Osteoblast (primary cell): ENCODE measurements around the gene CACTIN. TPM values are rescaled to one million over a fixed set of nuclear protein-coding genes. Genes with fewer than 3 reads are reported as not detected.

Experiments used
- DNase-seq: peaks from one replicate; pipeline ENCODE4 v3.0.0; 2011; ENCODE audit warnings: low spot score, mixed read lengths; ENCODE audit not compliant: insufficient read length; ENCODE audit errors: missing footprints
- H2AFZ ChIP-seq: 2 replicates; pipeline ENCODE4 v1.6.0; 2011; ENCODE audit warnings: mild to moderate bottlenecking, low read length
- H3K27ac ChIP-seq: 2 replicates; pipeline ENCODE4 v1.5.1; 2011; ENCODE audit warnings: mild to moderate bottlenecking, low read depth, low read length, moderate library complexity
- H3K27me3 ChIP-seq: 2 replicates; pipeline ENCODE4 v1.6.0; 2012; ENCODE audit warnings: mild to moderate bottlenecking, control low read depth, inconsistent platforms, low read length, moderate library complexity; ENCODE audit not compliant: insufficient read depth
- H3K36me3 ChIP-seq: 2 replicates; pipeline ENCODE4 v1.5.1; 2011; ENCODE audit warnings: mild to moderate bottlenecking, low read length, control low read depth, moderate library complexity; ENCODE audit not compliant: insufficient read depth
- H3K4me1 ChIP-seq: 2 replicates; pipeline ENCODE4 v1.5.1; 2011; ENCODE audit warnings: mild to moderate bottlenecking, low read length, control low read depth, moderate library complexity; ENCODE audit not compliant: insufficient read depth
- H3K4me2 ChIP-seq: 2 replicates; pipeline ENCODE4 v1.6.0; 2011; ENCODE audit warnings: mild to moderate bottlenecking, low read length; ENCODE audit not compliant: insufficient read depth
- H3K4me3 ChIP-seq: fragments of 200-600 bp; sonication (generic); 3 replicates; pipeline ENCODE4 v1.5.1; 2012; ENCODE audit warnings: mild to moderate bottlenecking, low read length, inconsistent platforms; ENCODE audit not compliant: insufficient read depth
- H3K79me2 ChIP-seq: 2 replicates; pipeline ENCODE4 v1.6.0; 2012; ENCODE audit warnings: mild to moderate bottlenecking, low read length, control low read depth, inconsistent platforms; ENCODE audit not compliant: insufficient read depth
- H3K9me3 ChIP-seq: 2 replicates; pipeline ENCODE4 v1.5.1; 2011; ENCODE audit warnings: low read depth, low read length, control low read depth
- H4K20me1 ChIP-seq: 2 replicates; pipeline ENCODE4 v1.6.0; 2012; ENCODE audit warnings: mild to moderate bottlenecking, low read length, control low read depth; ENCODE audit not compliant: insufficient read depth
- CTCF ChIP-seq: IDR thresholded peaks from 2 replicates; pipeline ENCODE4 v1.5.1; 2011; ENCODE audit warnings: mild to moderate bottlenecking, low read depth, low read length, moderate library complexity; ENCODE audit errors: extremely low read depth
- total RNA-seq: library from RNA; depleted of rRNA; stranded (reverse); fragments of >200 nt; gene quantifications from 2 replicates; pipeline ENCODE4 v1.2.3, GENCODE V29; 2012

Gene CACTIN
- total RNA-seq, 1 donor, result 19.9 TPM

- TF ChIP-seq CTCF, result no peak
- peaks cover 5% of the 10 kb centered on the region for H3K36me3 ChIP-seq
- no peak overlapping the region for H3K27ac ChIP-seq
- DNase-seq, result no peak
- no peak overlapping the region for H3K4me2 ChIP-seq
- no peak overlapping the region for H3K4me3 ChIP-seq
- H3K27me3 ChIP-seq, result no peaks in the 10 kb centered on the region
- H3K9me3 ChIP-seq, result no peaks in the 10 kb centered on the region
- H3K79me2 ChIP-seq, result peaks cover 31% of the 10 kb centered on the region
- peaks cover 12% of the 10 kb centered on the region for H3K4me1 ChIP-seq
- peaks cover 14% of the 10 kb centered on the region for H4K20me1 ChIP-seq
- H2AFZ ChIP-seq, result no peak overlapping the region
Measured at GRCh38 chr19:3623716-3624115, 2.9 kb downstream of the CACTIN start.

- H4K20me1 ChIP-seq, result peaks cover 21% of the 10 kb centered on the region
- peaks cover 5% of the 10 kb centered on the region for H3K36me3 ChIP-seq
- no peaks in the 10 kb centered on the region for H3K27me3 ChIP-seq
- TF ChIP-seq CTCF, result no peak
- H3K4me2 ChIP-seq, result no peak overlapping the region
- no peak overlapping the region for H3K4me3 ChIP-seq
- no peak overlapping the region for H2AFZ ChIP-seq
- no peak for DNase-seq
- no peaks in the 10 kb centered on the region for H3K9me3 ChIP-seq
- no peak overlapping the region for H3K27ac ChIP-seq
- peaks cover 31% of the 10 kb centered on the region for H3K79me2 ChIP-seq
- peaks cover 12% of the 10 kb centered on the region for H3K4me1 ChIP-seq
Measured at GRCh38 chr19:3622224-3622623, 4.4 kb downstream of the CACTIN start.

- H3K27me3 ChIP-seq, result no peaks in the 10 kb centered on the region
- H3K27ac ChIP-seq, result no peak overlapping the region
- no peak overlapping the region for H2AFZ ChIP-seq
- H3K9me3 ChIP-seq, result no peaks in the 10 kb centered on the region
- H4K20me1 ChIP-seq, result peaks cover 21% of the 10 kb centered on the region
- no peak for TF ChIP-seq CTCF
- no peak overlapping the region for H3K4me2 ChIP-seq
- H3K36me3 ChIP-seq, result peaks cover 5% of the 10 kb centered on the region
- H3K4me1 ChIP-seq, result peaks cover 12% of the 10 kb centered on the region
- DNase-seq, result no peak
- H3K4me3 ChIP-seq, result no peak overlapping the region
- peaks cover 31% of the 10 kb centered on the region for H3K79me2 ChIP-seq
Measured at GRCh38 chr19:3621689-3622088, 4.9 kb downstream of the CACTIN start.

- no peak overlapping the region for H3K4me3 ChIP-seq
- peaks cover 11% of the 10 kb centered on the region for H3K4me1 ChIP-seq
- H3K36me3 ChIP-seq, result peaks cover 5% of the 10 kb centered on the region
- H2AFZ ChIP-seq, result no peak overlapping the region
- no peak for TF ChIP-seq CTCF
- peak; percentile 91 for DNase-seq
- no peaks in the 10 kb centered on the region for H3K9me3 ChIP-seq
- H3K4me2 ChIP-seq, result no peak overlapping the region
- H3K79me2 ChIP-seq, result peaks cover 27% of the 10 kb centered on the region
- H3K27me3 ChIP-seq, result no peaks in the 10 kb centered on the region
- H3K27ac ChIP-seq, result no peak overlapping the region
- peaks cover 19% of the 10 kb centered on the region for H4K20me1 ChIP-seq
Measured at GRCh38 chr19:3620817-3621547, 5.6 kb downstream of the CACTIN start.
